WERI-Rb-1 (cell line): ENCODE measurements around the gene ALG12.
A peak's percentile ranks its signal among the peaks of the same experiment; 100 is the strongest.
"Not testable (repeated sequence)": the region's sequence is repeated elsewhere in the genome, so short reads cannot be mapped to it uniquely, and the experiment has no call there.

Experiments used
- DNase-seq: peaks from one replicate; pipeline ENCODE4 v3.0.0-alpha.2; 2020
- H3K27ac ChIP-seq: fragments of 250-450 bp; sonication (Bioruptor Pico); 2 replicates; pipeline ENCODE4 v1.5.1; 2020; ENCODE audit warnings: mild to moderate bottlenecking, moderate library complexity
- H3K27me3 ChIP-seq: fragments of 250-450 bp; sonication (Bioruptor Pico); 2 replicates; pipeline ENCODE4 v1.5.1; 2021; ENCODE audit warnings: mild to moderate bottlenecking, low read depth, moderate library complexity; ENCODE audit not compliant: insufficient read depth, severe bottlenecking
- H3K36me3 ChIP-seq: fragments of 250-450 bp; sonication (Bioruptor Pico); 2 replicates; pipeline ENCODE4 v1.5.1; 2020; ENCODE audit warnings: mild to moderate bottlenecking, moderate library complexity
- H3K4me3 ChIP-seq: 2 replicates; pipeline ENCODE4 v1.5.1; 2011; ENCODE audit warnings: low read depth, mild to moderate bottlenecking, control low read depth, low read length
- H3K9me3 ChIP-seq: fragments of 250-450 bp; sonication (Bioruptor Pico); 2 replicates; pipeline ENCODE4 v1.5.1; 2021; ENCODE audit warnings: mild to moderate bottlenecking, moderate library complexity; ENCODE audit not compliant: severe bottlenecking
- TF ChIP-seq, protein P1 (sequence below): IDR thresholded peaks from 2 replicates; pipeline ENCODE4 v1.5.1; 2011; ENCODE audit warnings: low read depth, mild to moderate bottlenecking, control low read depth, inconsistent platforms, low read length

ALG12 gene

GRCh38 chr22:49852898-49853894 lies 65.0 kb downstream of the ALG12 start, which contains the start of gene ZBED4:
Gene ZBED4, plus strand, starts transcription at chr22:49853844. Its CDS starts 29,819 bp downstream, at chr22:49883663.
- TF ChIP-seq, protein P1, sequence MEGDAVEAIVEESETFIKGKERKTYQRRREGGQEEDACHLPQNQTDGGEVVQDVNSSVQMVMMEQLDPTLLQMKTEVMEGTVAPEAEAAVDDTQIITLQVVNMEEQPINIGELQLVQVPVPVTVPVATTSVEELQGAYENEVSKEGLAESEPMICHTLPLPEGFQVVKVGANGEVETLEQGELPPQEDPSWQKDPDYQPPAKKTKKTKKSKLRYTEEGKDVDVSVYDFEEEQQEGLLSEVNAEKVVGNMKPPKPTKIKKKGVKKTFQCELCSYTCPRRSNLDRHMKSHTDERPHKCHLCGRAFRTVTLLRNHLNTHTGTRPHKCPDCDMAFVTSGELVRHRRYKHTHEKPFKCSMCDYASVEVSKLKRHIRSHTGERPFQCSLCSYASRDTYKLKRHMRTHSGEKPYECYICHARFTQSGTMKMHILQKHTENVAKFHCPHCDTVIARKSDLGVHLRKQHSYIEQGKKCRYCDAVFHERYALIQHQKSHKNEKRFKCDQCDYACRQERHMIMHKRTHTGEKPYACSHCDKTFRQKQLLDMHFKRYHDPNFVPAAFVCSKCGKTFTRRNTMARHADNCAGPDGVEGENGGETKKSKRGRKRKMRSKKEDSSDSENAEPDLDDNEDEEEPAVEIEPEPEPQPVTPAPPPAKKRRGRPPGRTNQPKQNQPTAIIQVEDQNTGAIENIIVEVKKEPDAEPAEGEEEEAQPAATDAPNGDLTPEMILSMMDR: no peak
- DNase-seq: peak; percentile 96
- Histone ChIP-seq H3K36me3 (peaks cover 26% of the 10 kb centered on the region), H3K9me3 (no peaks in the 10 kb centered on the region), H3K4me3 (peak within 1 kb of the TSS; percentile 97), H3K27ac (peak within 1 kb of the TSS; percentile 98), H3K27me3 (no peaks in the 10 kb centered on the region)

- H3K9me3 ChIP-seq, H3K27me3 ChIP-seq, DNase-seq: not testable (repeated sequence)
- Histone ChIP-seq H3K27ac (peak overlapping the region; percentile 98), H3K36me3 (peaks cover 23% of the 10 kb centered on the region), H3K4me3 (peak overlapping the region; percentile 81)
Measured at GRCh38 chr22:49852568-49852897, 65.7 kb downstream of the ALG12 start.

DNA sequence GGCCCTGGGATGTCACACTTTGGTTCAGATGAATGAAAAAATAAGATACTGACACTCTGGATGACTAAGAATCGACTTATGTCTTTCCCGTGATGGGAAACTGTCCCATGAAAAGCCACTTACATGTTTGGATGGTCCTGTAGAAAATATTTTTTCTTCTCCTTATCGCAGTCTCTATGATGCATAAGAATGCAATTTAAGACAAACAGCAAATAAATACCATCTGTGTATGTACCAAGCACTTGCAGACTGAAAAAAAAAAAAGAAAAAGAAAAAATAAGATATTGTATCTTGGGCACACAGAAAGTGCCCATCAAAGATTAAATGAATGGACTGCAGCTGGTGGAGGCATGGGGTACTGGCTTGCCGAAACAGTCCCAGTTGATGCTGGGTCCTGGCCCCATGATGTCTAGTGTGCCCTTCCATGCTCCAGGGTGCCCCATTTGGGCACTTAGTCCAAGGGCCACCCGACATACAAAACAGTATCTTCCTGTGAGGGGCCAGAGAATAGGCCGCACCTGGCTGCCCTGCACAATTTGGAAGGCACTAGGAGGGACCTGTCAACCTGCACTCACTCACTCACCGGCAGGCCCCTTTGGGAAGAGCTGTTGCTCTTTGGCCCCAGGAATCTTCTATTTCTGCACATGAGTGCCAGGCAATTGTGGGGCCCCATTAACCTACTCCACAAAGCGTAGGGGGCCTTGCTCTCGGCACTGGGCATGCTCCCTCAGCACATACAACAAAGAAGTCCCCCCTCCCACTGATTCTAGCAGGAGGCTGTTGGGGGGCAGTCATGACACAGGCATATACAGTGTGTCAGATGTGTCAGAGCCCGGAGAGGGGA lies 67.1 kb downstream of the ALG12 start:
- Histone ChIP-seq H3K4me3 (no peak overlapping the region), H3K36me3 (peaks cover 16% of the 10 kb centered on the region), H3K9me3 (no peaks in the 10 kb centered on the region), H3K27ac (no peak overlapping the region; the same call in 1 of the 2 replicates), H3K27me3 (no peaks in the 10 kb centered on the region)
- TF ChIP-seq, protein P1: no peak
- DNase-seq: no peak
